ENCODE measurements around the gene SNX8. TPM values are rescaled to one million over a fixed set of nuclear protein-coding genes. Genes with fewer than 3 reads are reported as not detected.
"Not testable (repeated sequence)": the region's sequence is repeated elsewhere in the genome, so short reads cannot be mapped to it uniquely, and the experiment has no call there.

Gene SNX8
- total and polyA plus RNA-seq, 8 donors: 7.7 to 72.9 (median 12.0) TPM

DNA sequence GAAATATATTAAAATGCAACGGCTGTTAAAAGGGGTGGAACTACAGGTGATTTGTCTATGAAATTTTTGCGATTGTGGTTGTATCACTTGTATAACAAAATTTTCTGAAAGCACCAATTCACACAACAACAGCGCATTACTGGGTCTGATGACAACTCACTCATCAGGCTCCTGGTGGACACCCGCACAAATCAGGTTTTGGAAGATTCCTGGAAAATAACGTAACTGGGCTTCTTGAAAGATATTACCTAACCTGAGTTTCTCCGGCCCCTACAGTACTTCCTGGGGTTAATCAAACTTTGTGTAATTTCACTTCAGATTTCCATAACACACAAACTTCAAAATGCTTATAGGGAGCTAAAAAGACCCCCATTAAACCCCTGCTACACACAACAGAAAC, 7.6 kb downstream of the SNX8 start:
- intact Hi-C loops (cut with DNase I; ENCODE audit: low total_unique reads): no loop called here
- TF ChIP-seq POLR2AphosphoS5 (IDR thresholded peaks at IDR 0.05) (no peak), POLR2A (IDR thresholded peaks at IDR 0.05) (no peak), EP300 (IDR thresholded peaks at IDR 0.05) (no peak)
- TF ChIP-seq, protein P1, sequence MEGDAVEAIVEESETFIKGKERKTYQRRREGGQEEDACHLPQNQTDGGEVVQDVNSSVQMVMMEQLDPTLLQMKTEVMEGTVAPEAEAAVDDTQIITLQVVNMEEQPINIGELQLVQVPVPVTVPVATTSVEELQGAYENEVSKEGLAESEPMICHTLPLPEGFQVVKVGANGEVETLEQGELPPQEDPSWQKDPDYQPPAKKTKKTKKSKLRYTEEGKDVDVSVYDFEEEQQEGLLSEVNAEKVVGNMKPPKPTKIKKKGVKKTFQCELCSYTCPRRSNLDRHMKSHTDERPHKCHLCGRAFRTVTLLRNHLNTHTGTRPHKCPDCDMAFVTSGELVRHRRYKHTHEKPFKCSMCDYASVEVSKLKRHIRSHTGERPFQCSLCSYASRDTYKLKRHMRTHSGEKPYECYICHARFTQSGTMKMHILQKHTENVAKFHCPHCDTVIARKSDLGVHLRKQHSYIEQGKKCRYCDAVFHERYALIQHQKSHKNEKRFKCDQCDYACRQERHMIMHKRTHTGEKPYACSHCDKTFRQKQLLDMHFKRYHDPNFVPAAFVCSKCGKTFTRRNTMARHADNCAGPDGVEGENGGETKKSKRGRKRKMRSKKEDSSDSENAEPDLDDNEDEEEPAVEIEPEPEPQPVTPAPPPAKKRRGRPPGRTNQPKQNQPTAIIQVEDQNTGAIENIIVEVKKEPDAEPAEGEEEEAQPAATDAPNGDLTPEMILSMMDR (IDR thresholded peaks at IDR 0.05): no peak
- WGBS, 5 donors: 91 to 95% (median 93%) methylated on average over 6 of the region's 6 CpGs
- Histone ChIP-seq H3K9me3 (no peaks in the 10 kb centered on the region), H3K27me3 (no peaks in the 10 kb centered on the region), H3K4me1 (peaks cover 0 to 15% (median 8%) of the 10 kb centered on the region in 4 donors), H3K4me3 (no peak overlapping the region), H3K36me3 (peaks cover 0 to 13% (median 7%) of the 10 kb centered on the region in 4 donors), H3K27ac (no peak overlapping the region)
- no peak for DNase-seq

DNA sequence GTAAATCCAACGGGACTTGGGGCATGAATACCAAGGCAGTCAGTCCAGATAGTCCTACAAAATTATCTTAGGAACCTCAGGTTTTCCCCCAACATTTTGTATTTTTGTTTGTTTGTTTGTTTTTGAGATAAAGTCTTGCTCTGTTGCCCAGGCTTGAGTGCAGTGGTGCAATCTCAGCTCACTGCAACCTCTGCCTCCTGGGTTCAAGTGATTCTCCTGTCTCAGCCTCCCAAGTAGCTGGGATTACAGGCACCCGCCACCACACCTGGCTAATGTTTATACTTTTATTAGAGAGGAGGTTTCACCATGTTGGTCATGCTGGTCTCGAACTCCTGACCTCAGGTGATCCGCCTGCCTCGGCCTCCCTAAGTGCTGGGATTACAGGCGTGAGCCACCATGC, 9.0 kb downstream of the SNX8 start:
- Histone ChIP-seq H3K36me3 (peaks cover 0 to 13% (median 7%) of the 10 kb centered on the region in 4 donors), H3K4me1 (peaks cover 0 to 15% (median 8%) of the 10 kb centered on the region in 4 donors)
- H3K9me3 ChIP-seq; H3K27me3 ChIP-seq; DNase-seq; intact Hi-C loops (cut with DNase I; ENCODE audit: low total_unique reads); H3K27ac ChIP-seq; H3K4me3 ChIP-seq: not testable (repeated sequence)
- WGBS, 5 donors: 85 to 90% (median 87%) methylated on average over 6 of the region's 6 CpGs

DNA sequence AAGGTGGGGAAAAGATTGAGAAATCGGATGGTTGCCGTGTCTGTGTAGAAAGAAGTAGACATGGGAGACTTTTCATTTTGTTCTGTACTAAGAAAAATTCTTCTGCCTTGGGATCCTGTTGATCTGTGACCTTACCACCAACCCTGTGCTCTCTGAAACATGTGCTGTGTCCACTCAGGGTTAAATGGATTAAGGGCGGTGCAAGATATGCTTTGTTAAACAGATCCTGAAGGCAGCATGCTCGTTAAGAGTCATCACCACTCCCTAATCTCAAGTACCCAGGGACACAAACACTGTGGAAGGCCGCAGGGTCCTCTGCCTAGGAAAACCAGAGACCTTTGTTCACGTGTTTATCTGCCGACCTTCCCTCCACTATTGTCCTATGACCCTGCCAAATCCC, 10.7 kb downstream of the SNX8 start:
- intact Hi-C loops (cut with DNase I; ENCODE audit: low total_unique reads); H3K27ac ChIP-seq; DNase-seq; H3K36me3 ChIP-seq; H3K4me3 ChIP-seq; H3K27me3 ChIP-seq; H3K9me3 ChIP-seq: not testable (repeated sequence)
- WGBS, 5 donors: 63 to 80% (median 73%) methylated on average over 5 to 7 of the region's 7 CpGs
- peaks cover 5 to 15% (median 9%) of the 10 kb centered on the region in 4 donors for H3K4me1 ChIP-seq

DNA sequence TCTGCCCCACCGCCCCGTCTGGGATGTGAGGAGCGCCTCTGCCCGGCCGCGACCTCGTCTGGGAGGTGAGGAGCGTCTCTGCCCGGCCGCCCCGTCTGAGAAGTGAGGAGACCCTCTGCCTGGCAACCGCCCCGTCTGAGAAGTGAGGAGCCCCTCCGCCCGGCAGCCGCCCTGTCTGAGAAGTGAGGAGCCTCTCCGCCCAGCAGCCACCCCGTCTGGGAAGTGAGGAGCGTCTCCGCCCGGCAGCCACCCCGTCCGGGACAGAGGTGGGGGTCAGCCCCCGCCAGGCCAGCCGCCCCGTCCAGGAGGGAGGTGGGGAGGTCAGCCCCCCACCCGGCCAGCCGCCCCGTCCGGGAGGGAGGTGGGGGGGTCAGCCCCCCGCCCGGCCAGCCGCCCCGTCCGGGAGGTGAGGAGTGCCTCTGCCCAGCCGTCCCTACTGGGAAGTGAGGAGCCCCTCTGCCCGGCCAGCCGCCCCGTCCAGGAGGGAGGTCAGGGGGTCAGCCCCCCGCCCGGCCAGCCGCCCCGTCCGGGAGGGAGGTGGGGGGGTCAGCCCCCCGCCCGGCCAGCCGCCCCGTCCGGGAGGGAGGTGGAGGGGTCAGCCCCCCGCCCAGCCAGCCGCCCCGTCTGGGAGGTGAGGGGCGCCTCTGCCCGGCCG, 11.4 kb downstream of the SNX8 start:
- H3K27me3 ChIP-seq; H3K4me3 ChIP-seq; DNase-seq; H3K9me3 ChIP-seq; H3K27ac ChIP-seq; H3K36me3 ChIP-seq; intact Hi-C loops (cut with DNase I; ENCODE audit: low total_unique reads): not testable (repeated sequence)
- 90 to 100% (median 95%) methylated on average over 5 to 50 of the region's 55 CpGs for WGBS, 5 donors
- peaks cover 5 to 15% (median 9%) of the 10 kb centered on the region in 4 donors for H3K4me1 ChIP-seq

DNA sequence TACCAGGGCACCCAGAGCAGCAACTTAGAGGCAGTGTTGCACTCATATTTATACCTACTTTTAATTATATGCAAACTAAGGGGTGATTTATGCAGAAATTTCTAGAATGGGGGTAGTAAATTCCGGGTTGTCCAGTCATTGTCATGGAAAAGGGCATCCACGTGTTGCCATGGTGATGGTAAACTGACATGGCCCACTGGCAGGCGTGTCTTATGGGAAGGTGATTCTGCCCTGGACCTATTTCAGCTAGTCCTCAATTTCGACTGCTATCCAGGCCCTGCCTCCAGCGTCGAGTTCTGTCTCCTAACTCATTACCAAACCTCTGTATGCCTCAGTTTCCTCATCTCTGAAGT, 12.8 kb downstream of the SNX8 start:
- TF ChIP-seq POLR2A (IDR thresholded peaks at IDR 0.05): no peak
- no peak for TF ChIP-seq EP300 (IDR thresholded peaks at IDR 0.05)
- TF ChIP-seq POLR2AphosphoS5 (IDR thresholded peaks at IDR 0.05): no peak
- 81 to 93% (median 90%) methylated on average over 6 of the region's 6 CpGs for WGBS, 5 donors
- peaks cover 5 to 15% (median 9%) of the 10 kb centered on the region in 4 donors for H3K4me1 ChIP-seq
- no peaks in the 10 kb centered on the region for H3K9me3 ChIP-seq
- H3K27ac ChIP-seq: no peak overlapping the region
- intact Hi-C loops (cut with DNase I; ENCODE audit: low total_unique reads): no loop called here
- H3K4me3 ChIP-seq: no peak overlapping the region
- no peaks in the 10 kb centered on the region for H3K27me3 ChIP-seq
- H3K36me3 ChIP-seq: no peaks in the 10 kb centered on the region
- DNase-seq: no peak

DNA sequence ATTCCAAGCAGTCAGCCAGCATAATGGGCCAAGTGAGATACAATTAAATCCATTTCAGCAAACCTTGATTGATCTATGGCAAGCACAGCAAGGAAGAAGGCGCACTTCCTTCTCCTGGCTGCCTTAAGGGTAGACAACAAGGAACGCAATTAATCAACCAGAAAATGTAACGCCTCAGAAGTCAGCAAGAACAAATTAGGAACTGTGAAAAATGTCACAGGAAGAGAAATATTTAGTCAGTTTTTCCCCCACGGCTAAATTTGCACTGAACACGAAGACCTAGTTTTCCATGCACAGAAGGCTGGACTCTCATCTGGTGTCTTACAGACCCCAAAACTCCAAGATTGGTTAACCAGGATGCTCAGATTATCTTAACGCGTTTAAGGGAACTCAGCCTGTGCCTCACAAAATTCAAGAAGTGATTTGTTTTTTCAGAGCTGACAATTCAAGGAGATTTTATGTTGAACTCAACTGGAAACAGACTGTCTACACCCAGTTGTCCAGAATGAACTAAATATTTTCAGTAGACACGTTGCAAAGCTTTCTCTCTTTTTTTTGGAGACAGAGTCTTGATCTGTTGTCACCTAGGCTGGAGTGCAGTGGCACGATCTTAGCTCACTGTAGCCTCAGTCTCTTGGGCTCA, 14.2 kb downstream of the SNX8 start:
- Histone ChIP-seq H3K36me3 (no peaks in the 10 kb centered on the region), H3K4me3 (no peak overlapping the region), H3K27ac (peak overlapping the region in 4 of 5 donors; percentile 47 to 67 (median 56)), H3K27me3 (no peaks in the 10 kb centered on the region), H3K4me1 (peaks cover 5 to 11% (median 8%) of the 10 kb centered on the region in 4 donors), H3K9me3 (no peaks in the 10 kb centered on the region)
- no peak for DNase-seq
- 64 to 82% (median 67%) methylated on average over 9 of the region's 9 CpGs for WGBS, 5 donors
- TF ChIP-seq EP300 (IDR thresholded peaks at IDR 0.05): no peak
- TF ChIP-seq, protein P1 (IDR thresholded peaks at IDR 0.05): no peak
- TF ChIP-seq POLR2AphosphoS5 (IDR thresholded peaks at IDR 0.05): no peak
- TF ChIP-seq POLR2A (IDR thresholded peaks at IDR 0.05): no peak
- intact Hi-C loops (cut with DNase I; ENCODE audit: low total_unique reads): no loop called here

Data from stomach (tissue), 9 donors.